ENCODE data around the gene TIMP3. TPM values are rescaled to one million over a fixed set of nuclear protein-coding genes. Genes with fewer than 3 reads are reported as not detected.
"Not testable (repeated sequence)": the region's sequence is repeated elsewhere in the genome, so short reads cannot be mapped to it uniquely, and the experiment has no call there.

Gene TIMP3
- polyA plus RNA-seq, 3 donors = not detected

DNA sequence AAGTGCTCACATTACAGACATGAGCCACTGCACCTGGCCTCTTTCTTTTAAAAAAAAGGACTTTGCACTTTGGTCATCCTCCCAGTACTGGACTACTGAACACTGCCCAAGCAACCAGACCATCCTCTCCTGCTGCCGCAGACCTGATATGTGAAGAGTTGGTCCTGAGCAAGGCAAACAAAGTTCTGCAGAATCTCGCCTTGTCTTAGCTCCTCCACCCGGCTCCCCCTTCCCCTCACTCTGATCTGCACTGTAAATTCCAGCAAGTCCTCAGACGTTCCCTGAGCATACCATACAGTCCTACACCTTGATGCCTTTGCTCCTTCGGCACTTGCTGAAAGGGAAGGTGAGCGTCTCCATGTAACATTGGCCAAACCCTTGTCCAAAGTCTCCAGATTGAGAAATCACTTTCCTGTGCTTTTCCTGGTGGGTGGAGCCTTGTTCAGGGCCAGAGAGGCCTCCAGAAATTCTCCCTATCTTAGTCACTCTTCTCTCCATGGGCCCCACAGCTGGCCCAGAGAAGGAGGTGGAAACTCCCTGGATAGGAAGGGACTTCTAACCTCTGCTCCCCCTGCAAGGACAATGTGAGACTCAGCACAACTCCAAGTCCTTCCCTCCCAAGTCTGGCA lies 47.0 kb upstream of the TIMP3 start:
- H3K36me3 Mint-ChIP-seq = no peaks in the 10 kb centered on the region
- Histone ChIP-seq H3K36me3 (replicated peaks in 1 of 2; ENCODE audit: control insufficient read depth in 1 of 2, insufficient read depth in 2 of 2, low read length in 2 of 2) (no peaks in the 10 kb centered on the region), H3K4me2 (replicated peaks; ENCODE audit: extremely low read depth, low read length, poor library complexity, severe bottlenecking) (no peak overlapping the region), H3K4me1 (ENCODE audit: control insufficient read depth in 1 of 2, insufficient read depth in 2 of 2, low read length in 2 of 2) (peaks cover 0 to 4% of the 10 kb centered on the region in 2 donors), H2AFZ (ENCODE audit: insufficient read depth, low read depth, low read length, poor library complexity, severe bottlenecking) (no peak overlapping the region), H3K9ac (ENCODE audit: insufficient read depth, low read length, poor library complexity, severe bottlenecking) (no peak overlapping the region), H3K79me2 (ENCODE audit: insufficient read depth, low read length) (no peaks in the 10 kb centered on the region), H3K27me3 (ENCODE audit: control insufficient read depth in 2 of 2, insufficient read depth in 2 of 2, low read length in 2 of 2) (no peaks in the 10 kb centered on the region), H4K20me1 (ENCODE audit: insufficient read depth, low read length) (no peaks in the 10 kb centered on the region), H3K4me3 (replicated peaks in 1 of 3; ENCODE audit: low read depth in 2 of 3, low read length in 3 of 3) (no peak overlapping the region), H3K27ac (ENCODE audit: low read depth in 1 of 2, low read length in 2 of 2) (no peak overlapping the region), H3K9me3 (replicated peaks in 1 of 2; ENCODE audit: control insufficient read depth in 1 of 2, insufficient read depth in 1 of 2, low read length in 2 of 2) (no peaks in the 10 kb centered on the region)
- no peak overlapping the region for H3K4me3 Mint-ChIP-seq
- peak overlapping the region in 1 of 7 donors; percentile 1 for H3K27ac Mint-ChIP-seq
- peaks cover 12% of the 10 kb centered on the region for H3K4me1 Mint-ChIP-seq
- H3K27me3 Mint-ChIP-seq (ENCODE audit: low read depth in 3 of 3) = peaks cover 2 to 7% (median 5%) of the 10 kb centered on the region in 3 donors
- DNase-seq = no peak
- 54% methylated on average over 5 of the region's 6 CpGs for WGBS (ENCODE audit: insufficient coverage)
- TF ChIP-seq, protein P1, sequence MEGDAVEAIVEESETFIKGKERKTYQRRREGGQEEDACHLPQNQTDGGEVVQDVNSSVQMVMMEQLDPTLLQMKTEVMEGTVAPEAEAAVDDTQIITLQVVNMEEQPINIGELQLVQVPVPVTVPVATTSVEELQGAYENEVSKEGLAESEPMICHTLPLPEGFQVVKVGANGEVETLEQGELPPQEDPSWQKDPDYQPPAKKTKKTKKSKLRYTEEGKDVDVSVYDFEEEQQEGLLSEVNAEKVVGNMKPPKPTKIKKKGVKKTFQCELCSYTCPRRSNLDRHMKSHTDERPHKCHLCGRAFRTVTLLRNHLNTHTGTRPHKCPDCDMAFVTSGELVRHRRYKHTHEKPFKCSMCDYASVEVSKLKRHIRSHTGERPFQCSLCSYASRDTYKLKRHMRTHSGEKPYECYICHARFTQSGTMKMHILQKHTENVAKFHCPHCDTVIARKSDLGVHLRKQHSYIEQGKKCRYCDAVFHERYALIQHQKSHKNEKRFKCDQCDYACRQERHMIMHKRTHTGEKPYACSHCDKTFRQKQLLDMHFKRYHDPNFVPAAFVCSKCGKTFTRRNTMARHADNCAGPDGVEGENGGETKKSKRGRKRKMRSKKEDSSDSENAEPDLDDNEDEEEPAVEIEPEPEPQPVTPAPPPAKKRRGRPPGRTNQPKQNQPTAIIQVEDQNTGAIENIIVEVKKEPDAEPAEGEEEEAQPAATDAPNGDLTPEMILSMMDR (IDR thresholded peaks at IDR 0.05) = no peak
- intact Hi-C loops (cut with micrococcal nuclease) = no loop called here
- H3K9me3 Mint-ChIP-seq = peaks cover 0 to 7% (median 0%) of the 10 kb centered on the region in 7 donors

DNA sequence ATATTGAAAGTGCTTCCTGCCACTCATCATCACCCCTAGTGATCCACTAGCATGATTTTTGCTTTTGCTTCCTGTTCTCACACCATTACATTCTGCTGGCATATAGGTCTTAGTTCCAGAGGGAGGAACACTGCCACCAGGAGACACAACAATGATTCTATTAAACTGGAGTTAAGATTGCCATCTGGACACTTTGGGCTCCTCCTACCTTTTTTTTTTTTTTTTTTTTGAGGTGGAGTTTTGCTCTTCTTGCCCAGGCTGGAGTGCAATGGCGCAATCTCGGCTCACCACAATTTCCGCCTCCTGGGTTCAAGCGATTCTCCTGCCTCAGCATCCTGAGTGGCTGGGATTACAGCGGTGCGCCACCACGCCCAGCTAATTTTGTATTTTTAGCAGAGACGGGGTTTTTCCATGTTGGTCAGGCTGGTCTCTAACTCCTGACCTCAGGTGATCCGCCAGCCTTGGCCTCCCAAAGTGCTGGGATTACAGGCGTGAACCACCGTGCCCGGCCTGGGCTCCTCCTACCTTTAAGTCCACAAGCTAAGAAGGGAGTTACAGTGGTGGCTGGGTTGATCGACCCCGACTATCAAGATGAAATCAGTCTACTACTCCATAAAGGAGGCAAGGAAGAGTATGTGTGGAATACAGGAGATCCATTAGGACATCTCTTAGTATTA lies 44.3 kb upstream of the TIMP3 start:
- H3K79me2 ChIP-seq (ENCODE audit: insufficient read depth, low read length); H3K4me3 ChIP-seq (replicated peaks in 1 of 3; ENCODE audit: low read depth in 2 of 3, low read length in 3 of 3); H3K9ac ChIP-seq (ENCODE audit: insufficient read depth, low read length, poor library complexity, severe bottlenecking); H4K20me1 ChIP-seq (ENCODE audit: insufficient read depth, low read length); H3K4me3 Mint-ChIP-seq; H2AFZ ChIP-seq (ENCODE audit: insufficient read depth, low read depth, low read length, poor library complexity, severe bottlenecking); H3K9me3 ChIP-seq (replicated peaks in 1 of 2; ENCODE audit: control insufficient read depth in 1 of 2, insufficient read depth in 1 of 2, low read length in 2 of 2); H3K36me3 ChIP-seq (replicated peaks in 1 of 2; ENCODE audit: control insufficient read depth in 1 of 2, insufficient read depth in 2 of 2, low read length in 2 of 2); intact Hi-C loops (cut with micrococcal nuclease); H3K36me3 Mint-ChIP-seq; H3K27ac ChIP-seq (ENCODE audit: low read depth in 1 of 2, low read length in 2 of 2); H3K4me2 ChIP-seq (replicated peaks; ENCODE audit: extremely low read depth, low read length, poor library complexity, severe bottlenecking): not testable (repeated sequence)
- peaks cover 10 to 13% of the 10 kb centered on the region in 2 donors for H3K27me3 ChIP-seq (ENCODE audit: control insufficient read depth in 2 of 2, insufficient read depth in 2 of 2, low read length in 2 of 2)
- WGBS (ENCODE audit: insufficient coverage) = 20% methylated on average over 3 of the region's 14 CpGs
- peaks cover 26% of the 10 kb centered on the region for H3K4me1 Mint-ChIP-seq
- H3K27ac Mint-ChIP-seq = peak overlapping the region in 3 of 7 donors; percentile 85 to 91 (median 85)
- peaks cover 0 to 12% (median 1%) of the 10 kb centered on the region in 7 donors for H3K9me3 Mint-ChIP-seq
- peaks cover 8 to 15% of the 10 kb centered on the region in 2 donors for H3K4me1 ChIP-seq (ENCODE audit: control insufficient read depth in 1 of 2, insufficient read depth in 2 of 2, low read length in 2 of 2)
- H3K27me3 Mint-ChIP-seq (ENCODE audit: low read depth in 3 of 3) = peaks cover 15 to 22% (median 18%) of the 10 kb centered on the region in 3 donors
- peak in 1 of 3 donors; percentile 62 for DNase-seq
